ENCODE data around the gene ZFP91. TPM values are rescaled to one million over a fixed set of nuclear protein-coding genes. Genes with fewer than 3 reads are reported as not detected.

The ZFP91 gene
- total and polyA plus RNA-seq, 9 of the 15 experiments (the other 6 are each of a cell fraction or from before 2014, with no cell fraction given) = 17.6 to 58.3 (median 34.0) TPM

- H3K9me1 ChIP-seq (ENCODE audit: control insufficient read depth, insufficient read depth, low read length) = no peaks in the 10 kb centered on the region
- no peak overlapping the region for H3K4me2 ChIP-seq (ENCODE audit: insufficient read depth, low read length)
- H3K27me3 ChIP-seq (ENCODE audit: control insufficient read depth in 2 of 2, insufficient read depth in 2 of 2, low read length in 2 of 2) = no peaks in the 10 kb centered on the region
- TF ChIP-seq PTBP1 (IDR thresholded peaks at IDR 0.05; ENCODE audit: low read depth, low read length) (no peak), ETV6 (IDR thresholded peaks at IDR 0.05; ENCODE audit: borderline replicate concordance in 1 of 2, low read depth in 2 of 2, low read length in 1 of 2) (no peak), ETV6 (CRISPR knock-in tag; IDR thresholded peaks at IDR 0.05; ENCODE audit: borderline replicate concordance) (no peak), ZFPM2 (CRISPR knock-in tag; IDR thresholded peaks at IDR 0.05) (no peak), ATF4 (CRISPR knock-in tag; IDR thresholded peaks at IDR 0.05) (no peak), RBM14 (IDR thresholded peaks at IDR 0.05; ENCODE audit: borderline replicate concordance, insufficient read depth, low read depth, low read length) (no peak)
- BruUV-seq (replicated peaks) = no TSS peak
- no peaks in the 10 kb centered on the region for H3K79me2 ChIP-seq (ENCODE audit: control insufficient read depth, insufficient read depth, low read length)
- H3K36me3 ChIP-seq (ENCODE audit: control insufficient read depth, insufficient read depth, low read length) = no peaks in the 10 kb centered on the region
- 0% methylated on average over 1 of the region's 1 CpG for WGBS (ENCODE audit: insufficient coverage, low coverage, missing lambda C conversion rate)
- intact Hi-C loops (cut with micrococcal nuclease) (no loop called here), in situ Hi-C loops (cut with MboI) (no loop called here)
- ATAC-seq = no peak
- no peak for FAIRE-seq
- H3K9ac ChIP-seq (ENCODE audit: insufficient read depth in 1 of 2, low read depth in 2 of 2, low read length in 2 of 2) = no peak overlapping the region
- H3K9me3 ChIP-seq (replicated peaks; ENCODE audit: control insufficient read depth, insufficient read depth, low read depth, low read length) = no peaks in the 10 kb centered on the region
- ChIA-PET CTCF (ENCODE audit: low intra/inter-chr PET ratio) (no interaction called here), POLR2A (no interaction called here)
- H4K20me1 ChIP-seq (replicated peaks; ENCODE audit: control insufficient read depth, insufficient read depth, low read length) = no peaks in the 10 kb centered on the region
- no peak overlapping the region for H2AFZ ChIP-seq (ENCODE audit: low read depth, low read length)
- no peak overlapping the region for H3K4me3 ChIP-seq
- no peak for DNase-seq (ENCODE audit: extremely low read depth in 1 of 4, low spot score in 3 of 4)
- no peak overlapping the region for H3K27ac ChIP-seq (ENCODE audit: extremely low read depth, low read depth, low read length)
- no peaks in the 10 kb centered on the region for H3K4me1 ChIP-seq (replicated peaks in 1 of 2; ENCODE audit: control insufficient read depth in 2 of 2, insufficient read depth in 2 of 2, low read length in 2 of 2)
Measured at GRCh38 chr11:58546841-58547240, 32.0 kb upstream of the ZFP91 start.

Data from K562 (cell line).